Activated CD4-positive, alpha-beta T cell treated with anti-CD3 and anti-CD28 coated beads, Interleukin-2, amount 50 U/mL, for 4 hours (primary cell): ENCODE data around the gene C11orf91.
"Not testable (repeated sequence)": the region's sequence is repeated elsewhere in the genome, so short reads cannot be mapped to it uniquely, and the experiment has no call there.

Source experiments
- DNase-seq, 2 experiments: peaks; one replicate each; pipeline ENCODE4 v3.0.0-alpha.2; 2020

C11orf91 gene

DNA sequence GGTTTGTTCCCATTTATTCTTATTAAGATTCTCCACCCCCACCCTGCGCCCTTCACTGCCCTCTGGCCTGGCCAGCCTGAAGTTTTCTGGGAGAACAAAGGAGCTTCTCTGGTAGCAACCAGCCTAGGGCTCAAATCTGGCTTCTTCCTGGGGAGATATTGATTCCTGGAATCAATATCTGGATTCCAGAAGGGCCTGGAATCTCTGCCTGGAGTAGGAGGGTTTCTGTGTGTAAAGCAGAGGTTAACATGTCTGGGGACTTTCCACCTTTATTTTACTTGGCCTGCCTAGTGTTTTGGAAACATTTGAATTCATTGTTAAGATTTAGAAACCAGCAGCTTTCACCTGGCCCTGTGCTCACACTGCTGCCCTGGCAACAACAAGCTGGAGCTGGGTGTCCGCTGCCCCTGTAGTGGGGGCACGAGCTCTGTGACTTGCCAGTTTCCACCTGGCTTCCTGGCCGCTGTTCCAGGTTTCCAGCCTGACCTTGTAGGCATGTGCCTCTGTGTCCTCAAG lies 5.5 kb downstream of the C11orf91 start:
- no peak for DNase-seq

DNA sequence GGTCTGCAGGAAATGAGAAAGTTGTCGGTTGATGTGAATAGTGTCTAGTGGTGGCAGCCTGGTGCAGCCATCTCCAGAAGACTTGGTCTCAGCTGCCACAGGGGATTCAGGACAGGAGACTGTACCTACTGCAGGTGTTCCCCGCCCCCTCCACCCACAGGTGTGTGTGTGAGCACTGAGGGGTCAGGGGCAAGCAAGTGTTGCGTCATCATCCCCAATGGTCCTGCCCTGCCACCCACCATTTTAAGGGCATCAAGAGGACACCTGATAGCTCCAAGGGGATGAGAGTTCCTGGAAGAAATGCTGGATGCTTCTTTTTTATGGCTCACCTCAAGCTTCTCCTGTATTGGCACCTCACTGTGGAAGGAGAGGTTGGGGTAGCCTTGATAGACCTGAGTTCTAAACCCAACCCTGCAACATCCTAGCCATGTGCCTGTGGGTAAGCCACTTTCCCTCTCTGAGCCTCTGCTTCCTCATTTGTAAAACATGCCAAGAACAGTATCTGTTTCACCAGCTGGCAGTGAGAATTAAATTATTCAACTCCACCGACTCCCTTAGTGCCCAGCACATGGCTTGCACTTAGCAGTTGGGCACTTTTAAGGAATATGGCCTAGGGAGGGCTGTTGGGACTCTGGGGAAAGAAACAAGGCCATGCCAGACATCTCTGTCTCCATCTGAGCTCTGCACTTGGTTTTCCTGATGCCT lies 6.1 kb downstream of the C11orf91 start:
- DNase-seq: no peak

DNA sequence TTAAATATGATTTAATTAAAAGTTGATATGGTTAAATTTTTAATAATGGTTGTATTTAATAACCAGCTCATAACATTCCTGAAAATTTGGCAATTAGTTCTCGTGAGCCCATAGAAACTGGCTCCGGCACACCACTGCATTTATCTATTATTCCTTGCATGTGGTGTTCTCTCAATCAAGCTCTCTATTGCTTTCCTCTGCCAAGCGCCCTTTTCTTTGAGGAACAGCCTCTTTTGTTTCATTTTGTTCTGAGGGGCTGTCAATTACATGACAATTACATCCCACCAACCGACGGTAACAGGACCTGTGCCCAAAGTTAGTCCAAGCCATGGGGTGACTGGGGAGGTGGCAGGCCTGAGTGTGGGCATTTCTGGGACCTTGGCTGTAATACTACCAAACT lies 8.1 kb downstream of the C11orf91 start:
- DNase-seq: no peak

DNA sequence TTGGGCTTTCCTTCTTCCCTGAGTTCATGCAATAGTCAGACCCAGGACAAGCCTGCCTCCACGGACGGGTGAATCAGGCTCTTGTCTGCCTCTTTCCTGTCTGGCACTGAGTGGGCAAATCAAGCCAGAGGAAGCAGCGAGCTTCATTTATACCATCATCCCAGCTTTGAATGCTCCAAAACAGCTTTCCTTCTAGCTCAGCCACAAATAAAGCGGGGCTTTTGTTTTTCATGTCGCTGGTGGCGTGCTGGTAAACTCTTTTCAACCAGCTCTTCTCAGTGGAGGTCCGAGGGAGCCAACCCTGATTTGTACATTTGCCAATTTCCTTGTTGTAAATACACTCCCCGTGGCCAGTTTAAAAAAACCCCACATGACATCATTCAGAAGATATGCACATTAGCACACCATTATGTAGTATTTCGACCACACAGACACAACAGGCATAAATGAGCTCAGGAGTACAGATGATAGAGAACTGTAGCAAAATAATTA lies 8.6 kb downstream of the C11orf91 start:
- no peak for DNase-seq

DNA sequence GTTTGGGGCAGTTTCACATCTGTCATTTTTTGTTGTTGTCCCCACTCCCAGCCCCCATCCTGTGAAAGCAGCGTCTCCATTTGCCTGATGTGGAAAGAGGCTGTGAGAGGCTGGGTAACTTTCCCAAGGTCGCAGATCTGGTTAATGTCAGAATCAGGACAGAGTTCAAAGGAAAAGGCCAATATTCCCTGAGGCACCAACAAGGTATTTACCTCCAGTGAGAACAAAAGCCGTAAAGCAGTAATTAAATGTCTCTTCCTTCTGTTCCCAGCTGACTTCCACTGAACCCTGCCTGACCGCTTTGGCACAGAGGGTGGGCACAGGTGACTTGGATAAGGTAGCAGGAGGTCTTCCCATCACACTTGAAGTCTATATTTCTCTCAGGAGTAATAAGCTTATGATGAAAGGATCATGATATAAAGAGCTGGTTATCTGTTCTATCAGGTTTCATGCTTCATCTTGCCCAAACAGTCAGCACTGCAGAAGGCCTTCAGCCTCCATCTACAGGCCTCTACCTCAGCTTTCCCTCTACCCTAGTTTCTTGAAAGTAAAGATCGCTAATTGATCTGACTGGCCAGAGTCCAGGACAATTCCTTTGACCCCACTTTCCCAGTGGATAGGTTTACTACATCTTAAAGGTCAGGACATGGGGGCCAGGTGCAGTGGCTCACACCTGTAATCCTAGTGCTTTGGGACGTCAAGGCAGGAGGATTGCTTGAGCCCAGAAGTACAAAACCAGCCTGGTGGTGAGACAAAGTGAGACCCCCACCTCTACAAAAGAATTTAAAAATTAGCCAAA lies 9.4 kb downstream of the C11orf91 start:
- DNase-seq: no peak

DNA sequence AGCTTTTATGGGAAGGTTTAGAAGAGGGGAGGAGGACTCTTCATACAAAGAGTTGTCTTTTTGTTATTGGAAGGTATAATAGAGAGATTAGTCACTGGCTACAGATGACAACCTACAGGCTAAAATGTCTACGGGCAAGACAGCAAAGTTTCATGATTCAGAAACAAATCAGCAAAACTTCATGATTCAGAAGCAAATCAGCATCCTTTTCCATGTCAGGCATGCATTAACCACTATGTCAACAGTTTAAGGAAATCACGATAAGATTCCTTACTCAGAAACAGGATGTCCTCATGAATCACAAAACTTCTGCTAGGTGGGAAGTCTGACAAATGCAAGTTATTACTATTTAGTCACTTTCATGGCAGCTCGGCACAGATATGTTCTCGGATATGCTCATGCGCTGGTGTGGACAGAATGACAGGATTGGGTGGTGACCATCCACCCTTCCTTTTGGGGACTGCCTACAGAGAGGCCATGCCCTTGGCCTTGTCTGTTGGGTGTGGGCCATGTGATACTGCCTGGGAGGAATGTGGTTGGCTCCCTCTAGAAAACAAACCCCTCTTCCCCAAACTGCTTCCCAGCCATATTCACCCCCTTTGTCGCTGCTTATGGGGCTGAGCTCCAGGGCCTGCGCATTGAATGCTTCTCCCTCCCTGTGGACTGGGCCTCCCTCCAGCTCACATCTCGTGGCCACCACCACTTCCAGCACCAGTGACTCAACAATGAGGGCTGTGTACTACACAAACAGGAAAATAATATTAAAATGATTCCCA lies 10.1 kb downstream of the C11orf91 start:
- DNase-seq: no peak

DNA sequence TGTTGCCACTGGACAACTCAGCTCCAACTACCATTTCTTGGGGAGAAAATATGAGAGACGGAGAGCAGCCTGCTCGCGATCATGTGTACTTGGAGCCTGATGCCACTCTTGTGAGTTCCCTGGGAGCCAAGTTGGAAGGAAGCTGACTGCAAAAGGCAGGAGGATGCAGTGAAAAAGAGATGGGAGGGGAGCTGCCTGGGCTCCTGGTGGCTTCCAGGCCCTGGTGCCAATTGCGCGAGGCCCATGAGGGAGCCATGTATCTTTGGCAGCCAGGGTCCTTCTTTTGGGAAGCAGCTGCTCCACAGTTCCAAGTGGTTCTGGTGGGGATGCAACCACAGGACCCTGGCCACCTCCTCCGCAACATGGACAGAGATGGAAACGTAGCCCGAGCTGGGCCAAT lies 11.1 kb downstream of the C11orf91 start:
- DNase-seq: no peak

DNA sequence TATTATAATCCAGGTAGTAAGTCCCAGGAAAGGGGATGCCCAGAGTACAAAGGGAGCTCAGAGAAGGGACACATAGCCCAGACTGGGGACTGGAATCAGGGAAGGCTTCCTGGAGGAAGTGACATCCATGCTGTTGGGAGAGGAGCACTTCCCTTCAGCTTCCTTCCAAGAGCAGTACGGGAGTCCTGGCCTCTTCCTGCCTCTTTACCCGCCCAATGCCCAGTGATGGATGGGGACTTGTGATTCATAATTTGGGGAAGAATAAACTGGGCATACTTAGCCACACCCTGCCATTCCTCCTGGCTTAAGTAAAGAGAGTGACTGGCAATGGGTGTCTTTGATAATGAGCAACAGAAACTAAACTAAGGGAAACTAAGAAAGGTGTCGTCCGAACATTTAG lies 11.5 kb downstream of the C11orf91 start:
- no peak for DNase-seq

DNA sequence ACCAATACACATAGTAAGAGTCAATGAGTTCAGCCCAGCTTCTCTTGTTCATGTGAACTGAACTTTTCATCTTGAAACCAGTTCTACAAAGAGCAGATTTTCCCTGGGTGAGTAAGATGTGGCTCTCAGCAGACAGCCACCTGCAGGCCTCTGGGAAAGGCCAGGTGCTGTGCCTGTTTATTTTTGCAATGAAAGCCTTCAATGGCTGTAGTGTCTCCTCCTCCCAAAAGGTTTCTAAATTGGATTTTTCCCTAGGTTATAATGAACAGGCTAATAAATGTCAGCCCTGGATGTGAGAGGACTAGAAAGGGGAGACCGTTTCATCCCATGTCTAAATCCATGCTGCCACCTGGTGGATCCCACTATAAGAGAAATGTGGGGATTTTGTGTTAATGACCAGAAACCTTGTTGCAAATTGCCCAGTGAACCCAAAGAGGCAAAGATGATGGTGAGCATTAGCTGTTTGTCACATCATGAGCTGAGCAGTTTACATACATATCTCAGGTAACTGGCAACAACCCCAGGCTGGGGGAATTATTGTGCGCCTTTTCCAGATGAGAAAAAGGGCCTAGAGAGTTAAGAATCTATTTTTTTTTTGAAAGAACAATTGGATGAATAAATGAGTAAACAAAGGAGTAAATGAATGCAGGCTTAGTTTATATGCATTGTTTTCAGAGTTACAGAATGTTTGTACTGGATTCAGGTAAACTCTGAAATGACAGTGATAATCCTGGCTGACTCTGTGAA lies 12.7 kb downstream of the C11orf91 start:
- DNase-seq: no peak

DNA sequence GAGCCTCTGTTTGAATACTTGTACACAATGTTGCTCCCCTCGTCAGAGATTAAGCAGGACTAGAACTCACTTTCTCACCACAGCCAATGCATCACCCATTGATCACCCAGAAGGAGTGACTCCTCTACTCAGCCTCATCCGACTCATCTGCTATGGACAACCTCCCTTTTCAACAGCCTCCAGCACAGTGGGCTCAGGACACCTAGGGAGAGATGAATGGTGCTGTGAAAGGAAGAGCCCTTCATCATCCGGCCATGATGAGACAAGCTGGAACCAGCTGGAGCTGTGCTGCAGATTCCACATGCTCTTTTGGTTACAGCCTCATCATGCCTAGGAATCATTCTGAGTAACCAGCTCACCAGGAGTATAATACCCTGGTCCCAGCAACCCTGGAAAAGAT lies 15.5 kb downstream of the C11orf91 start:
- no peak for DNase-seq

DNA sequence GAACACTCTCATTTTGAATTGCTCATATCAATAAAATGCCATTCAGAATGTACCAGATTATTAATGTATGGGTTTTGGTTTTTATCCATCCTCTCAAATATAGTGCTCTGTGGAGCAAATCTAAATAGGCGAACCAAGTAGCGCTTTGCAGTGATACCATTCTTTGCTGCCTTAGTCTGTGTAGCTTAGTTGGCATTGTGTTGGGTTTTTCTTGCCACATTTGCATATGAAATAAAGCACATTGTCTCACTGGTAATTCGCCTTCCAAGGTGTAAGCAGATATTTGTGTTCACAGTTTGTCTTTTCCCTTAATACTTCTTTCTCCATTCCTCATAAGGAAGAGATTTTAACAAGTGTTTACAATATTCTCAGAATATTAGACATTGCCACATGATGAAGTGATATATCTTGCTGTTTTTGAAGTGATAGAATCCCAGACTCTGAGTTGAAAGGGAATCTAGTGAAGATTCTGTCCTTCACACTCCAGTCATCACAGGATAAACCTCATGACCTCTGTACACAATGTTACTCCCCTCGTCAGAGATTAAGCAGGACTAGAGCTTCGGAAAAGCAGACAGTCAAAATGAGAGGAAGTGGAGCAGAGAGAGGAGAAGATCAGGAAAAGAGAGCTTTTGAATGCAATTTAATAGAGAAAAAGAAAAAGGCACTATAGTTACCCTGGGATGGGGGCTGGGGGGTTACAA lies 16.5 kb downstream of the C11orf91 start:
- DNase-seq: no peak

DNA sequence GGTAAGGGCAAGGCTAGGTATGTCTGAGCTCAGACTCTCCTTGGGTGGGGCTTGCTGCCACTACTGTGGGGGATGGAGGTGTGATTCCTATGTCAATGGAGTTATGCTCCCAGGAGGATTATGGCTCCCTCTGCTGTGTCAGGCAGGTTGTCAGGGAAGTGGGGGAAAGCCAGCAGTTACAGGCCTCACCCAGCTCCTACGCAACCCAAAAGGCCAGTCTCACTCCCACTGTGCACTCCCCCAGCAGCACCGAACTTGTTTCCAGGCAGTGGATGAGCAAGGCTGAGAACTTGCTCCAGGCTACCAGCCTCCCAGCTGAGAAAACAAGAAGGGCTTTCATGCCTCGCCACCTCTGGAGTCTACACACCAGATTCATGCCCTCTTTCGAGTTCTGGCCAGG lies 18.2 kb downstream of the C11orf91 start:
- no peak for DNase-seq

DNA sequence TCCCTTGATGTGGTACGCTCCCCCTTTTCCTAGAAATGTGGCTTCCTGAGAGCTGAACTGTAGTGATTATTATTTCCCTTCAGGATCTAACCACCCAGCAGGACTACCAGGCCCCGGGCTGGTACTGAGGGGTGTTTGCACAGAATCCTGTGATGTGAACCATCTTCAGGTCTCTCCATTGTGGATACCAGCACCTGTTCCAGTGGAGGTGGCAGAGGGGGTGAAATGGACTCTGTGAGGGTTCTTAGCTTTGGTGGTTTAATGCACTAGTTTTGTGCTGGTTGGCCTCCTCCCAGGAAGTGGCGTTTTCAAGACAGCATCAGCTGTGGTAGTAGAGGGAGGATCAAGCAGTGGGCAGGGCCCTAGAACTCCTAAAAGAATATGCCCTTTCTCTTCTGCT lies 18.6 kb downstream of the C11orf91 start:
- no peak for DNase-seq

DNA sequence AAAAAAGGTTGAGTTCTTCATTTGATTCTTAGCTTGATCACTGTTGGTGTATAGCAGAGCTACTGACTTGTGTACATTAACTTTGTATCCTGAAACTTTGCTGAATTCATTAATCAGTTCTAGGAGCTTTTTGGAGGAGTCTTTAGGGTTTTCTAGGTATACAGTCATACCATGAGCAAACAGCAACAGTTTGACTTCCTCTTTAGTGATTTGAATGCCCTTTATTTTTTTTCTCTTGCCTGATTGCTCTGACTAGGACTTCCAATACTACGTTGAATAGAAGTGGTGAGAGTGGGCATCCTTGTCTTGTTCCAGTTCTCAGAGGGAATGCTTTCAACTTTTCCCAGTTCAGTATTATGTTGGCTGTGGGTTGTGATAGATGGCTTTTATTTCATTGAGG lies 22.0 kb downstream of the C11orf91 start:
- DNase-seq: not testable (repeated sequence)

DNA sequence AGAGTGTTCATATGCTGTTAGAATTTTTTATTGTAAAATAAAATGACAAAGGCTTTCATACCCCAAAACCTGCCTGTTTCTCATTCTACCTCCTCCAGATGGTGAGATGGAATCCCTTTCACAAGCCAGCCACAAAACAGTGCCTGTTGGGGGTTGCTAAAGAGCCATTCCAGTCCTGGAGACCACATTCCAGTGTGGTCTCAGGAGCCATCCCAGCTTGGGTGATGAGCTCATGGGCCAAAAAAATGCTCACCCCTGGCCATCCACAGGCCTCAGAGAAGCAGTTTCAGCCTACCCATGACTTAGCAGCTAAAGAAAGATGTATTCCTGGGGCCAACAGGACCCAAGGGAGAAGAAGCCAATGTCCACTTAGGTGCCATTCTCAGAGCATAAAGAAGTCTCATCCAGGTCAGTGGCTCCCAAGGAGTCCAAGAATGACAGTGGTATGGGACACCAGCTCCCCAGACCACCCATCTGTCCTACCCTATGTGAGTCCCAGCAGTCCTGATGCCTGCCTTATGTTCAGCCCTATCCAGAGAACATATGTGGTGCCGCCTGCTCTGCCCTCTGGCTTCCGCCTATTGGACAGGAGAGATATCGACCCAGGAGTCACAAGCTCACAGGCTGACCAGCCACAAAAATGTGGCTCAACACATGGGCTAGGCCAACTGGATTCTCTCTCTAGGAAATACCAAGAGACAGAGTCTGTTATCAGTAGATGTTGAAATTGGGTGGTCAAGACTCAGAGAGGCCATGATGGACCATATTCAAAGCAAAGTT lies 26.4 kb downstream of the C11orf91 start:
- no peak for DNase-seq

DNA sequence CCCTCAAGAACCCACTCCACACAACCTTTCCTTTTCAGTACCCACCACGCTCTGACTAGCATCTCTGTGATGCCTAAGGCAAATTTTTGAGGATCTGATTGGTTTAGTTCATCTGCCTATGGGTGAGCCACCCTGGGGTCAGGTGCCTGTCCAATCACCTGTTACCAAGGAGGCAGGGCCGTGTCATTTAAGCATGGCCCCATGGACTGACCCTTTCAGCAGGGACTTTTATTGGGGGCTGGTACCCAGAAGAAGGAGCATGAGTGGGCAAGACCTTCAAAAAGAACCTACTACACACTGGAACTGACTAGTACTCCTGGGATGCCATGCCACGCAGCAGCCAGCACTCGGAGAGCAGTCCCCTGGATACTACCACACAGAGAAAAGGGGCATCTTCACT lies 28.4 kb downstream of the C11orf91 start:
- DNase-seq: no peak

DNA sequence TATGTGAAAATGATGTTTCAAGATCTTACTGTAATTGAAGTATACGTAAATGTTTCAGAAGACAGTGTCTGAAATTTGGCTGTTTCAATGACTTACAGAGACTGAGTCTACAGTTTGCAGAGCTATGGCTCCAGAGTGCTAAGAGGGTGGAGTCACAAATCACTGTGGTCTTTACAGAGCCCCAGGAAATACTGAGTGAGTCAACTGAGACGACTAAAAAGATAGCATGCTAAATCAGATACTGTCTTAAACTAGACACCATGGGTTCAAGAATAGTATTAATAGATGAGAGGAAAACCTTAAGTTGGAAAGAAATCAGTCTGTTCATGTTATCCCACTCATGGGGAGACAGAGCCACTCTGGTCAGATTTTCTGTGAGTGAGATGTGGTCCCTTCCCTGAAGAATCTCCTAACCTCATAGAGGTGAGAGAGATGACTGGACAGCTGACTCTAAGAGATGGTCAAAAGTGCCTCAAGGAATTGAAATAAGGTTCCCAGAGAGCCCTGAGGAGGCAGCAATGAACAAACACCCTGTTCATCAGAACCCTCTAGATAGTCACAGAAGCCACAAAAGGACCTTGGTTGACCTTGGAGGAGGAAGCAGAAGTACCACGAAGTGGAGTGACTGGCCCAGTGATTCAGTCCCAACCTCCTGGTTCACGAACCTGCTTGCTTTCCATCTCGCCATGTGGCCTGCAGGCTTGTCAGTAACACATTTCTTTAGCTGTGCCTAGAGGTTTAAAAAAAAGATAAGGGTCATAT lies 30.2 kb downstream of the C11orf91 start:
- DNase-seq: no peak

DNA sequence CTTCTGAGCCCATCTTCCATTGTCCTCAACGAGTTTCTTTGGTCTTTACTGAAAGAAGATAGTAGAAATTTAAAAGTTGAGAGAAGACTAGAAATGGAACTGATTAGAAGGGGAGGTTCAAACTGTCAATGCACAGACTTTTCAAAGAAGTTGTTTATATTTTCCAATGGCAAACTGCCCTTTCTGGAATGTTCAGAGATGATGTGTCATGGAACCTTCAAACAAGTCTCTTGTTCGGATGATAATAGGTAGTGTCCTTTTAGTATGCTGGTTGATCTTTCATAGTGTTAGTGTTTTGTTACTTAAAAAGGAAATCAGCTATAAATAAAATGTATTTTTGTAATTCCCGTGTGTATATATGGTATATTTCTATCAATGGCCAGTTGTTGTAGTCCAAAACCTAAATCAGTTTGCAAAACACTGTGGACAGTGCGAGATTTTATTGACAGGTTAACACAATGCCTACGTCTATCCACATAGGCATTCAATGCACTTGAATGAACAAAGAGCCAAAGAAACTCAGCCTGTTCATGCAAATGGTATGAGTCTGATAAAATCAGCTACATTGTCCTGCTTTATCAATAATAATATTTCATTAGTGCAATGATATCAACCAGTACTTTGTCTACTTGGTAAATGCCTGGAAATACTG lies 30.9 kb downstream of the C11orf91 start:
- no peak for DNase-seq

DNA sequence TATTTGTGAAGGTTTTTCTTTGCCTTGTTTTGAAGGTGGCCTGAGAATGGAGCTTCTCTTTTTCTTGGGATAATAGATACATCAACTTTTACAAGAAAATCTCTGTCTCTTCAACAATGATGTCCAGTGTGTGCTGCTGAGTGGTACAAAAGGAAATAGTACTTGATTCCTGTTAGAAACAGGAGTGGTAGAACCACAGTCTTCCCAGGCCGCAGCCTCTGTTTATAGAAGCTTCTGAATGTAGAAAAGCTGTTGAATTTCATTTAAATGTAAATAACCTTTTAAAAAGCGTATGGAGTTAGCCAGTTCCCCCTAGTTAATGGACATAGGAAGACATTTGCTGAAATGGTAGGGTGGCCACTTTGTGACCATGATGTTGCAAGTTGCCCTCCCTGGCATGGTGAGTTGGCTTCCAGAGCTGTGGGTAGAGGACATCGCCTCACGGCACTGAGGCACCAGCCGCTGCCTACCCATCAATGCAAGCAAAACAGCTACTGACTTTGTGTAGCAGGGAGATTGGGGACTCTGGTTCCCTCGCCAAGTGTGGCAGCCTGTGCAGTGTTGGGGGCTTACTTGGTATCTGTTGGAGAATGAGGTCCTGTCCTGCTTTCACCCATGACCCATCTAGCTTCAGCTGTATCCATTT lies 31.6 kb downstream of the C11orf91 start:
- no peak for DNase-seq
